Midbrain (tissue), 1 donor: ENCODE data around the gene ALOX5.
"Not testable (repeated sequence)": the region's sequence is repeated elsewhere in the genome, so short reads cannot be mapped to it uniquely, and the experiment has no call there.

Source experiments
- DNase-seq: peaks from one replicate; lab custom pipeline; 2025; lab: John Stamatoyannopoulos, UW

ALOX5 gene

GRCh38 chr10:45404770-45405120 lies 30.7 kb downstream of the ALOX5 start:
- DNase-seq: no peak

GRCh38 chr10:45407542-45407941 lies 33.5 kb downstream of the ALOX5 start:
- no peak for DNase-seq

GRCh38 chr10:45408421-45409319 lies 34.7 kb downstream of the ALOX5 start:
- no peak for DNase-seq

- not testable (repeated sequence) for DNase-seq
Observed at GRCh38 chr10:45409347-45409746, 35.3 kb downstream of the ALOX5 start.

- DNase-seq: no peak
Observed at GRCh38 chr10:45409782-45410181, 35.8 kb downstream of the ALOX5 start.

- no peak for DNase-seq
Observed at GRCh38 chr10:45410489-45410806, 36.4 kb downstream of the ALOX5 start.

- no peak for DNase-seq
Observed at GRCh38 chr10:45410807-45411606, 37.0 kb downstream of the ALOX5 start.

- DNase-seq: no peak
Observed at GRCh38 chr10:45411607-45411940, 37.6 kb downstream of the ALOX5 start.

GRCh38 chr10:45415062-45415461 lies 41.0 kb downstream of the ALOX5 start:
- DNase-seq: not testable (repeated sequence)

- no peak for DNase-seq
Observed at GRCh38 chr10:45416603-45417002, 42.6 kb downstream of the ALOX5 start.

GRCh38 chr10:45417746-45418145 lies 43.7 kb downstream of the ALOX5 start:
- DNase-seq: no peak

- no peak for DNase-seq
Observed at GRCh38 chr10:45418417-45418848, 44.4 kb downstream of the ALOX5 start.

GRCh38 chr10:45418849-45419675 lies 45.0 kb downstream of the ALOX5 start:
- DNase-seq: peak; percentile 29

GRCh38 chr10:45419676-45420025 lies 45.6 kb downstream of the ALOX5 start:
- DNase-seq: no peak

GRCh38 chr10:45420453-45421192 lies 46.6 kb downstream of the ALOX5 start:
- peak; percentile 46 for DNase-seq

- DNase-seq: no peak
Observed at GRCh38 chr10:45421221-45422097, 47.4 kb downstream of the ALOX5 start.

- no peak for DNase-seq
Observed at GRCh38 chr10:45422207-45422865, 48.3 kb downstream of the ALOX5 start.

- no peak for DNase-seq
Observed at GRCh38 chr10:45422866-45423659, 49.0 kb downstream of the ALOX5 start.

- no peak for DNase-seq
Observed at GRCh38 chr10:45423976-45424499, 50.0 kb downstream of the ALOX5 start.
